NCI-H1436 treated with DMSO at 0.1 percent for 48 hours (cell line): ENCODE measurements around the gene BTBD19.

Source experiments
- DNase-seq: peaks from one replicate; lab custom pipeline; 2025; lab: John Stamatoyannopoulos, UW

BTBD19 gene

DNA sequence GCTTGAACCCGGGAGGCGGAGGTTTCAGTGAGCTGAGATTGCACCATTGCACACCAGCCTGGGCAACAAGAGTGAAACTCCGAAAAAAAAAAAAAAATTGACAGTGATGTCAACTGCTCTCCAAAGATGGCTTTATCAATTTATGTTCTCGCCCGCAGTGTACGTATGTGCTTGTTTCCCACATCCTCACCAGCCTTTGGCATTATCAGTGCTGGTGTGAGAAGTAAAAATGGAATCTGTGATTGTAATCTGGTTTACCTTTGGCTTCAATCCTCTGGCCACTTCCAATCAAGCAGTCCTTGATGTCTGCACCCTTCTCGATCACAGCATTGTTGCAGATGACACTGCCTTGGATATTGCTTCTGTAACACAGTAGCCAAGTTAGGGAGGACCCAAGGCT, 49.1 kb downstream of the BTBD19 start:
- no peak for DNase-seq

DNA sequence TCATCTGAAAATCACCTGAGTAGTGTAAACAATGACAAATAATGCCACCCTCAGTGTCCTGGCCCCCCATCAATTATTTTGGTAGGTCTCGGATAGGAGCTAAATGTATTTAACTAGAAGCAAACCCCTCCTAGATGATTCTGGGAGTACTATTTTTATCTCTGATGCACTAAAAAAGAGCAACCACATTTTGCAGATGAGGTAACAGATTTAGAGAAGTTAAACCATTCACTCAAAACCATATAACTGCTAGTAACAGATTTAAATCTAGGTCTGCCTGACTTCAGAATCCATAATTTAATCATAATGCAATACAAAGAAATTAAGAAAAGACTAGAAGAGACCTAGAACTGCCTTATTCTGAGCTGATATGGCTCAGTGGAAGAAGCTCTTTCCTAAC, 52.0 kb downstream of the BTBD19 start:
- DNase-seq, result no peak

- DNase-seq, result no peak
Observed at GRCh38 chr1:44860891-44861425, 52.6 kb downstream of the BTBD19 start.

- DNase-seq, result no peak
Observed at GRCh38 chr1:44862829-44863401, 54.6 kb downstream of the BTBD19 start.
